ENCODE measurements around the gene ITPRIP.

Gene ITPRIP

DNA sequence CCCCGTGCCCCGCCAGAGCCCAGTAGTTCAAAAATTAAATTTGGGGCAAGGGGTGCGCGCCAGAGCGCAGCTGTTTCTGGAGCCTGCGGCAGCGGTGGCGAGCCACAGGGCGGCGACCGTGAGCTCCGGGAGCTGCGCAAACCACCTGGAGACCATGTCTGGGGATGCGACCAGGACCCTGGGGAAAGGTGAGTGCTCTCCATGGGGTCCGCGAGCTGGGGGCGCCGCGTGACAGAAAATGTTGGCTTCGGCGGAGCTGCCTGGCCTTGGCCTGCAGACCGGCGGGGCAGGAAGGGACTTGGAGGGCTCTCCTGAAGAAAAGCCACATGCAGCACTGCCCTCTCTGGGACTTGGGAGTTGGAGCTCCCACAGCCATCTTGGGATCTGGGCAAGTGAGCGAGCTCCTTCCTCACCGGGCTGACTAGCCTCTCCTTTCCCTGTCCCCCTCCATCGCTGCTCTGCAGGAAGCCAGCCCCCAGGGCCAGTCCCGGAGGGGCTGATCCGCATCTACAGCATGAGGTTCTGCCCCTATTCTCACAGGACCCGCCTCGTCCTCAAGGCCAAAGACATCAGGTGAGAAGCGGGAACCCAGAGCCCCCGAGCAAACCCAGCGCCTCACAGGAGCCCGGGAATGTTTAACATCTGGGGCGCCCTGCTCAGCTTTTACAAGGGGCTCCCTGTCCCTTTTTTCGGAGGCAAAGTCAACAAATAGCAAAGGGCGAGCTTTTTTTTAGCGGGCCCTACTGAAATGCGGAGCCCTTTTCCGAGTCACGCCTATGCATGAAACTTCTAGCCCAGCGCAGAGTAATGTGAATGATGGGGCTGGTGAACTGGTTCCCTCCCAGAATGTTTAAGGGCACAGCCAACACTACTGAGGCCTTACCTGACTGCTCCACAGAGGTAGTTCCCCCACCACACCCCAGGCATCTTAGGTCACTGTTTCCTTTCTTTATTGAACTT lies 63.2 kb downstream of the ITPRIP start:
- no peak for DNase-seq

DNA sequence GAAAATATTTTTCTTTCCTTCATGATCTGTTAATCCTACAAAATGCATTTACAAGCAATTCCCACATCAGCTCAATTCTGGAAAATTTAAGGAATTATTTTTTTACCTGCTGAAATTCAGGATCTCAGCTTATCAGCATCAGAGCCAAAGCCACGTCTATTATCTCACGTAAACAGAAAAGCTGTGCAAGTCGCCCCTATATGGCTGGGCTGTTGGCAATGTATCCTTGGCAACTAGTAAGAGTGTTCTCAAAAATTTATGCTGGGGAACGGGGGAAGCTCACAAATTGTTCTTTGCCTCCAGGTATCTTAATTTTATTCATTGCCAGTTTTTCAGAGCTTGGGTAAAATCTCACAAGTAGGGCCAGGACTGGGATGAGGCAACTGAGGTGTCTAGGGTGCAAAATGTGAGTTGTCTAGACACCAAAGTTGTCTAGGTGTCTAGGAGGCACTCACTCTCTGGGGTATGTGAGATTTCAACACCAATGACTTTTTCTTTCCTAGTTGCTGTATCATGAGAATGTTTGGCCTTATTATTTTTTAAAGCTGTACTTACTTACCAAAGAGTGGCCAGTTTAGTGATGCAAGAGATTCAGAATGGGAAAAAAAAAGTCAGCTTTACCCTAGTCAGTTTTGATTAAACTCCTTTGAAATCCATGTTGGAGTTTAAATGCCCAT lies 64.2 kb downstream of the ITPRIP start:
- no peak for DNase-seq

DNA sequence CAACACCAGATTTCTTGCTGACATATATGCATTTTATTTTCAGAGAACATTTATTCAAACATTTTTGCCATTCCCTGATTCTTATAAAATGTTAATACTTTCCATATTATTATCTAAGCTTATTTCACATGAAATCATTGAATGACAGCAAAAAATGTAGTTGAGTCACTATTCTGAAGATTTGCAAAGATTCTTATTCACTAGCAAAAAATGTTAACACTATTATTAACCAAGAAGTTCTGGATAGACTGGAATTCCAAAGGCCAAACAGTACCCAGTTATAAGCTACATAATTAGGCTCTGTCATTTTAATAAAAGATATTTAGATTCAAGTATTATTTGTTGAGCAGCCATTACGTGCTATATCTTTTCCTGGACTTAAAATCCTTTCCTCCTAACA lies 65.0 kb downstream of the ITPRIP start:
- DNase-seq = no peak

DNA sequence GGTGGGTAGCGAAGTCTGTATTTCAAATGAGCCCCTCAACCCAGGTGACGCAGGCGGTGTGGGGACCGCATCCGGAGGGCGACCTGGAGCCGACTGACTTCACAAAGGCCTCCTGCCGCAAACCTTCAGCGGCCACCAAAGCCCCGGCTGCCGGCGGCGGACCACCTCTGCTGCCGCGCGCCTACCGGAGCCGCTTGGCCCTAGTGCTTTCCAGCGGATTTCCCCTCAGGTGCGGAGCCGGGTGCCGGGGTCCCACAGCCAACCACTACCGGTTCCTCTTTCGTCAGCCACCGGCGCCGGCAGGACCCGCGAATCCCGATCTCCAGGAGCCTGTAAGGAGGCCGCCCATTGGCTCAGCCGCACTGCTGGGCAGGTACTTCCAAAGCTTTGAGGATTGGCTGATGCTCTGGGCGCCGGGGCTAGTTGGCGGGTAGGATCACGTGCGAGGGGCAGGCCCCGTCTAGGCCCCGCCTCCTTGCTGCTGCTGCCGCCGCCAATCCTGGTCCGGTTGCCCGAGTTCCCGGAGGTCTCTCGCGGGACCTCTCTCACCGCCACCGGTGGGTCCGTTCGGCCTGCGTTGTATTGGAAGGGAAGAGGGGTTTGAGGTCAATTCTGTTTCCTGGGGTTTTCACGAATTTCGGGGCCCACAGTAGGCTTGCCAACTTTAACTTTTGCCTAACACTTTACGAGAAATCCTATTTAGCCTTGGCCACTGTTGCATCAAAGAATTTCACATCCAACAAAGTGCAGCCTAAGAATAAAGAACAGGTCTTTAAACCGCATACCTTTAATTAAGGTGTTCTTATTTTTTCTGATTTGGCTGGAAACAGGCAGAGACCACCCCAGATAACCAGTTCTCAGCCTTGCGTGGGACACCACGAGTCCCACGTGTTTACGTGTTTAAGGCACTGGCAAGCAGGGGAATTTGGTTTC lies 69.3 kb downstream of the ITPRIP start, which contains the start of gene GSTO2:
GSTO2 (plus strand) TSS at position 472 of the 933 bp plus-strand sequence. CDS start 5,732 bp downstream, outside the sequence.
- DNase-seq = peak; percentile 88 to 96

DNA sequence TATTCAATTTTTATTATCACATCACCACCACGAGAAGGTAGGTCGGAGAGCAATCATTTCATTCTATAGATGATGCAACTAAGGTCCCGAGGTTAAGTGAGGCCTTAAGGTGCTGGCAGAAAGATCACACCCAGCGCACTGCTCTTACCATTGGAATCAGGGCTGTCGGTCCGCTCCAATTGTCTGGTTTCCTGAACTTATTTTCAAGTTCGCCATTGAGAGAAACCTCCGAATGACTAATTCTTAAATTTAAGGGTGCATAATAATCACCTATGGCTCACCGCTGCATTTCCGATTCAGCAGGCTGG lies 69.9 kb downstream of the ITPRIP start:
- DNase-seq = no peak

DNA sequence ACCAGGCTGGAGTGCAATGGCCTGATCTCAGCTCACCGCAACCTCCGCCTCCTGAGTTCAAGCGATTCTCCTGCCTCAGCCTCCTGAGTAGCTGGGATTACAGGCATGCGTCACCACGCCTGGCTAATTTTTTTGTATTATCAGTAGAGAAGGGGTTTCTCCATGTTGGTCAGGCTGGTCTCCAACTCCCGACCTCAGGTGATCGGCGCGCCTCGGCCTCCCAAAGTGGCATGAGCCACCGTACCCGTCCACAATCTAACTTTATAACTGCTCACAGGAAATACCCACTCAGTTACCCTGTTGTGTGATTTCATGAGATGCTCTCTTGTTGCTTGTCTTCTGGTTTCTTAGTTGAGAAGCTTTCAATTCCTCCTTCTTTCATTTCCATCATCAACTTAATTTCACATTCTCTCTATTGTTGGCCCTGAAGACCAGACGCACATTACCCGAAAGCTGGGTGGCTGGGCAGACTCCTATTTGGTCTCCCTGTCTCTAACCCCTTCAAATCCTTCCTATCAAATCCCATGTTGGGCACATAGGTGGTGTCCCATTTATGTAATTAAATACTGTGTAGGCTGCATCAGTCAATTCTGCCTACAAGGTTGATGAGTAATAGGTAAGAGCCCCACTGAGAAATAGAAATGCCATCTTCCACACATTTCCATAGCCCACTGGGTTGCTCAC lies 70.4 kb downstream of the ITPRIP start:
- DNase-seq = no peak

DNA sequence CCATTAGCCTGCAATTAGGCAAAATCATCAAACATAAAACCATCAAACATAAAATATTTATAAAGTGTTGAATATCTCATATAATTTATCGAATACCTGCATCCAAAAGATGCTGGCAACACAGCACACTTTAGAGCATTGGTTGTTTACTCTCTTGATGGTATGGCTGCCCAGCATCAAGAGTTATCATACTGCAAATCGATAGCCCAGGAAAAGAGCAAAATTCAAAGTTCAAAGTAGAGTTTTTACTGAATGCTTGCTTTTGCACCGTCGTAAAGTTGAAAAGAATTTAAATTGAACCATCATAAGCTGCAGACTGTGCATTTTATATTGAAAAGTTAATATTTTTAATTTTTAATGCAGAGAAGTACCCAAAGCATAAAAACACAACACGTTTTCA lies 73.5 kb downstream of the ITPRIP start:
- DNase-seq = no peak

DNA sequence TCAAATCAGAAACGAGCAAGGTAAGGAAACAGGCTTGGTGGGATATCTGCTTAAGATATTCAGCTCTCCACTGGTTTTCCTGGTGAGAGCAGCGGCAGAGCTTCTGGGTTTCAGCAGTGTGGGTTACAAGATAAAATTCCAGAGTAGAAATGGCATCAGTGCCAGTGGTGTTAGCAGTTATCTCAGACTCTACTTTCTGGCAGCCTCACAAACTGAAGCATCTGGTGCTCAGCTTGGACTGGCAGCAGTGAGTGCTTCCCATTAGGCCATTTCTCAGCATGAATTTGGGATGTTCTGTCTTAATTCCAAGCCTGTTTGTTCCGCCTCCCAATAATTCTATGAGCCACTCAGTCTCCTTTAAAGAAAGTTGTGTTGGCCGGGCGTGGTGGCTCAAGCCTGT lies 76.2 kb downstream of the ITPRIP start:
- DNase-seq = no peak

DNA sequence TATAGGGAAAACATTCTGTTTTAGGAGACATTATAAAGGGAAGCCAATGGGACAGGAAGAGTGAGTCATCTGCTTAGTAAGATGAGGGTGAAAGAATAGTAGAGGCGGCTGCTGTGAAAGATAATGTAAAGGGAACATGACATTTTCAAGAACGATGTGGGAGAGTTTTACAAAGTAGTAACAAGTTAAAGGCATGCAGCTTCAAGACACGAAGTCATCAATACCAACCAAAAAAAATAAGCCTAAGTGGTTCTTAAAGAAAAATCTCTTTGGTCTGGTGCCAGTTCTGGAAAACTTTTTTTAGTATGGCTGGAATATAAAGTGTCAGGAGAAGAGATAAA lies 77.5 kb downstream of the ITPRIP start:
- peak in 1 of 2 experiments; percentile 44 for DNase-seq

DNA sequence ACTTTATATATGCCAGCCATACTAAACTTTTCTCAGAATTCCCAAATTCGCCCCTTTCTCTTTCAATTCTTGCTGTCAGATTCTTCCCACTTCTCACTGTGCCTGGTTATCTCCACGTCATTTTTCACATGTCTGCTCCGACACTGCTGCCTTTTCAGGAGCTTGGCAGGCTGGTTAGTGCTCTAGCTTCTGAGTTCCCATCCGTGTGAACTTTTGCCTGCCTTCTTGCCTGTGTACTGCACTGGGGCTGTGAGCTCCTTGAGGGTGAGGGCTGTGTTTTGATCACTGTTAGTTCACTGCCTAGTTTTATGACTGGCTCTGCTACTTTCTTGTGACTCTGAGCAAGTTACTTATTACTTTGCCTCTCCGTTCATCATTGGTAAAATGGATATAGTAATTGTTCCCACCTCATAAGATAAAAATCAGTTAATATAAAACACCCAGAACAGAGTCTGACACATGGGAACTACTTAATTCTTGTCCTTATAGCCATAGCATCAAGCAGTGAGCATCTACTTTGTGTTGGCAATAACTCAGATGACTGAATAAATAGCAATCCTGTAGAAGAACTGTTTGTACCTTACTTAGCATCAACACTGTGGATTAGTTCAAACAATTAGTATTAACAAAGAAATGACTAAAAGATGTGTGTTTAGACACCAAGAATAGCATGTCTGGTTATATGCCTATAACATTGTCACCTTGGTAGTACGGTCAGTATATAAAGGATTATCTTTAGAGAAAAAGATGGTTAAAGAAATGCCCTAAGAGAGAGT lies 78.1 kb downstream of the ITPRIP start:
- no peak for DNase-seq
